Fibroblast of the aortic adventitia (primary cell): ENCODE data around the gene FDXR. TPM values are rescaled to one million over a fixed set of nuclear protein-coding genes. Genes with fewer than 3 reads are reported as not detected.

ENCODE experiments used
- DNase-seq: peaks from one replicate; pipeline ENCODE4 v3.0.0-alpha.2; 2010; ENCODE audit warnings: low read depth
- H3K4me3 ChIP-seq: 2 replicates; pipeline ENCODE4 v1.5.1; 2011; ENCODE audit warnings: low read depth, mild to moderate bottlenecking, control low read depth, low read length, moderate library complexity
- CTCF ChIP-seq: IDR thresholded peaks from 2 replicates; pipeline ENCODE4 v1.5.1; 2011; ENCODE audit warnings: mild to moderate bottlenecking, low read length, control low read depth, inconsistent platforms; ENCODE audit not compliant: insufficient read depth
- total RNA-seq: library from RNA; depleted of rRNA; stranded (reverse); fragments of >200 nt; gene quantifications from 2 replicates; pipeline ENCODE4 v1.2.3, GENCODE V29; 2012; ENCODE audit warnings: low replicate concordance

FDXR gene
- total RNA-seq, result 14.7 and 113 TPM in 2 replicates

GRCh38 chr17:74872313-74873036, at the start of gene FDXR:
Gene FDXR, minus strand, starts transcription at chr17:74872994. Its CDS starts 50 bp downstream, at chr17:74872944.
- DNase-seq, result no peak
- no peak for TF ChIP-seq CTCF
- peak within 1 kb of the TSS; percentile 93 for H3K4me3 ChIP-seq

- TF ChIP-seq CTCF, result no peak
- no peak for DNase-seq
- H3K4me3 ChIP-seq, result no peak overlapping the region
Observed at GRCh38 chr17:74922172-74922571, 49.4 kb upstream of the FDXR start.

- DNase-seq, result no peak
- no peak overlapping the region for H3K4me3 ChIP-seq
- TF ChIP-seq CTCF, result no peak
Observed at GRCh38 chr17:74921769-74922168, 49.0 kb upstream of the FDXR start.

- H3K4me3 ChIP-seq, result no peak overlapping the region
- no peak for DNase-seq
- TF ChIP-seq CTCF, result no peak
Observed at GRCh38 chr17:74921026-74921681, 48.4 kb upstream of the FDXR start.

GRCh38 chr17:74920642-74921025, 47.8 kb upstream of the FDXR start:
- H3K4me3 ChIP-seq, result no peak overlapping the region
- no peak for DNase-seq

GRCh38 chr17:74920306-74920620, 47.5 kb upstream of the FDXR start:
- H3K4me3 ChIP-seq, result no peak overlapping the region
- no peak for DNase-seq
- TF ChIP-seq CTCF, result no peak

More at GRCh38 chr17:74920642-74921025, 47.8 kb upstream of the FDXR start:
- TF ChIP-seq CTCF, result no peak
